ENCODE data around the gene PALD1.

DNA sequence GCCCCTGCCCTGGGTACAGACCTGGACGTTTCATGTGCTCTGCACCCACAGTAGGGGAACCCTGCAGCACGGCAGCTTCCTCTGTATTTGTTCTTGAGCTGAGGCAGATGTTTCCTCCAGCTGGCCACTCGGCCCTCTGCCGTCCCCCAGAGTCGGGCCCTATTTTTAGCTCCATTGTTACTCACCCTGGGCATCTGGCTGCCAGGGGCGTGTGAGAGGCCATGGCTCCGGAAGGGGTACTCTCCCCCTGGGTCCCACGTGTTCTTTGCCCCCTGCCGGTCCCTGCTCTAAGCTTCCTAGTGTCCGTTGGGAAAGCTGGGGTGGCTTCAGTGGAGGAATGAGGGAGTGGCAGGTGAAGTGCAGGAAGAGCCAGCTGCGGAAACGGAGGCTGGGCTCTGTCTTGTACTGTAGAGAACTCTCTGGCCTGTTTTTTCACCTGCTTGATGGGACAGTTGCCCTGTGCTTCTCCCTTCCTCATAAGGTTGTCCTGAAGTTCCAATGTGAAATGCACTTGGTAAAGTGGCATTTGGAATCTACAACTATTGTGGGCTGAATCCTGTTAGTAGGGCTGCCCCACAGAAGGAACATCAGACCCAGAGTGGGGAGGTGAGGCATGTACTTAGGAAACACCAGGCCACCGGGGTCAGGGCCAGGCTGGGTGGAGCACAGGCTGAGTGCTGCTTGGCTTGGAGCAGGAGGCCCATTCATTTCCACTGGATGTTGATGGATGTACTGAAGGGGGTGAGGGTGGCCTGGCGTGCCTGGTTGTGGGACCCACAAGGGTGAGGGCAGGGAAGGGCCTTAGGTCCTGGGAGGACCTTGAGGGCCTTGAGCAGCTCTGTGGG is 30.6 kb downstream of the PALD1 start:
- TF ChIP-seq, protein P1, sequence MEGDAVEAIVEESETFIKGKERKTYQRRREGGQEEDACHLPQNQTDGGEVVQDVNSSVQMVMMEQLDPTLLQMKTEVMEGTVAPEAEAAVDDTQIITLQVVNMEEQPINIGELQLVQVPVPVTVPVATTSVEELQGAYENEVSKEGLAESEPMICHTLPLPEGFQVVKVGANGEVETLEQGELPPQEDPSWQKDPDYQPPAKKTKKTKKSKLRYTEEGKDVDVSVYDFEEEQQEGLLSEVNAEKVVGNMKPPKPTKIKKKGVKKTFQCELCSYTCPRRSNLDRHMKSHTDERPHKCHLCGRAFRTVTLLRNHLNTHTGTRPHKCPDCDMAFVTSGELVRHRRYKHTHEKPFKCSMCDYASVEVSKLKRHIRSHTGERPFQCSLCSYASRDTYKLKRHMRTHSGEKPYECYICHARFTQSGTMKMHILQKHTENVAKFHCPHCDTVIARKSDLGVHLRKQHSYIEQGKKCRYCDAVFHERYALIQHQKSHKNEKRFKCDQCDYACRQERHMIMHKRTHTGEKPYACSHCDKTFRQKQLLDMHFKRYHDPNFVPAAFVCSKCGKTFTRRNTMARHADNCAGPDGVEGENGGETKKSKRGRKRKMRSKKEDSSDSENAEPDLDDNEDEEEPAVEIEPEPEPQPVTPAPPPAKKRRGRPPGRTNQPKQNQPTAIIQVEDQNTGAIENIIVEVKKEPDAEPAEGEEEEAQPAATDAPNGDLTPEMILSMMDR (IDR thresholded peaks at IDR 0.05): no peak
- TF ChIP-seq POLR2A (IDR thresholded peaks at IDR 0.05) (no peak), EP300 (IDR thresholded peaks at IDR 0.05) (no peak), POLR2AphosphoS5 (IDR thresholded peaks at IDR 0.05) (no peak)

Data from suprapubic skin (tissue), 4 donors.